ENCODE data around the gene MFSD12.

The MFSD12 gene

DNA sequence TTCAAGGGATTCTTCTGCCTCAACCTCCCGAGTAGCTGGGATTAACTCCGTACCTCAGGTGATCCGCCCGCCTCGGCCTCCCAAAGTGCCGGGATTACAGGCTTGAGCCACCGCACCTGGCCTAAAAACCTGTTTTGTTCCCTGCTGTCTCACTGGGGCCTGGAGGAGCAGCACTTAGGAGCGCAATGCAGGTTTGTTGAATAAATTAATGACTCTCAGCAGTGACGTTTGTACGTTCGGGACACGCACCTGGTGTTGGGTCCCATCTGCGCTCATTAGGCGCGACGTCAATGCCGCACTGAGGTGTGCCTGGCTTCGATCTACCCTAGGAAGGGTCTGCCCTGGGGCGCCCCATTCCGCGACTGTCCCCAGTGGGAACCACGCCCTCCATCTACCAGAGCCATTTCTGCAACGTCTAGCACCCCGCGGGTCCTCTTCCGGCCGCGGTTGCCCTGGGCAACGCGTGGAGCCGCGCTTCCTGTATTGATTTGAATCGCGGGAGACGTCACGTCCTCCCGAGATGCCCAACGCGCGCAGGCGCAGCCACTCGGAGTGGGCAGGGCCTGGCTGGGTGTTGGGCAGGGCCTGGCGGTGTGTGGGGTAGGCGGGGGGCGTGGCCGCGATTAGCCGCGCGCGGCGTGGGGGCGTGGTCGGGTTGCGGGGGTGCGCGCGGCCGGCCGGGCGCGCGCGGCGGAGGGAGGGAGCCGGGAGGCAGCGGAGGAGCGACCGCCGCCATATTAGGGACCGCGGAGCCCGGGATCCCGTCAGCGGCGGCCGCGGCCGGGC is 51.6 kb downstream of the MFSD12 start, which contains the start of gene FZR1:
Gene FZR1 (plus strand): TSS at position 714 of the 786 bp plus-strand sequence. CDS start 16,679 bp downstream, outside the sequence.
- peak; percentile 100 for DNase-seq

DNA sequence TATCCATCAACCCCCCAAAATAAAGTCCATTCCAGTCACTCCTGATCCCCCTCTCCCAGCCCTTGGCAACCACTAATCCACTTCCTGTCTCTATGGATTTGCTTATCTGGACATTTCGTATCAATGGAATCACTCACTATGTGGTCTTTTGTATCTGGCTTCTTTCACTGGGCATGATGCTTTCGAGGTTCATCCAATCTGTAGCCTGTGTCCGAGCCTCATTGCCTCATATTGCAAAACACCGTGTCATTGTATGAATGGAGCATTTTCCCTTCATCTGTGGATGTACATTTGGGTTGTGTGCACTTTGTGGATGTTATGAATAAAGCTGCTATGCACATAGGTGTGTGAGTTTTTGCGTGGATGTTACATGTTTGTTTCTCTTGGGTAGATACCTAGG is 52.7 kb downstream of the MFSD12 start:
- no peak for DNase-seq

GRCh38 chr19:3503036-3503572 is 54.3 kb downstream of the MFSD12 start:
- DNase-seq: no peak

DNA sequence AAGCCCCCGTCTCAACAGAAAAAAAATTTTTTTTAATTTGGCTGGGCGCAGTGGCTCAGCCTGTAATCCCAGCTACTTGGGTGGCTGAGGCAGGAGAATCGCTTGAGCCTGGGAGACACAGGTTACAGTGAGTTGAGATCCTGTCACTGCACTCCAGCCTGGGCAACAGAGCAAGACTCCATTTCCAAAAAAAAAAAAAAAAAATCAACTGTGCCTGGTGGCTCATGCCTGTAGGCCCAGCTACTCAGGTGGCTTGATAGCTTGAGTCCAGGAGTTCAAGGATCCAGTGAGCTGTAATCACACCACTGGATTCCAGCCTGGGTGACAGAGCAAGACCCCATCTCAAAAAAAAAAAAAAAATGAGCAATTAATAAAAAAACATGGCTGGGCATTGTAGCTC is 55.6 kb downstream of the MFSD12 start:
- DNase-seq: no peak

GRCh38 chr19:3500429-3501101 is 56.8 kb downstream of the MFSD12 start, which contains the start of gene DOHH:
Gene DOHH (minus strand): TSS chr19:3500674. CDS start chr19:3496814, 3,860 bp downstream.
- DNase-seq: peak; percentile 97

GRCh38 chr19:3499738-3500428 is 57.5 kb downstream of the MFSD12 start:
- DNase-seq: no peak

GRCh38 chr19:3497757-3498520 is 59.4 kb downstream of the MFSD12 start:
- no peak for DNase-seq

- no peak for DNase-seq
Measured at GRCh38 chr19:3496392-3497273, 60.8 kb downstream of the MFSD12 start.

GRCh38 chr19:3494559-3494958 is 62.8 kb downstream of the MFSD12 start:
- DNase-seq: peak; percentile 55
